ENCODE results near the gene C1QL4. TPM values are rescaled to one million over a fixed set of nuclear protein-coding genes. Genes with fewer than 3 reads are reported as not detected.

C1QL4 gene
- total RNA-seq, 1 experiment from 2014 or later, result 0.41 TPM

DNA sequence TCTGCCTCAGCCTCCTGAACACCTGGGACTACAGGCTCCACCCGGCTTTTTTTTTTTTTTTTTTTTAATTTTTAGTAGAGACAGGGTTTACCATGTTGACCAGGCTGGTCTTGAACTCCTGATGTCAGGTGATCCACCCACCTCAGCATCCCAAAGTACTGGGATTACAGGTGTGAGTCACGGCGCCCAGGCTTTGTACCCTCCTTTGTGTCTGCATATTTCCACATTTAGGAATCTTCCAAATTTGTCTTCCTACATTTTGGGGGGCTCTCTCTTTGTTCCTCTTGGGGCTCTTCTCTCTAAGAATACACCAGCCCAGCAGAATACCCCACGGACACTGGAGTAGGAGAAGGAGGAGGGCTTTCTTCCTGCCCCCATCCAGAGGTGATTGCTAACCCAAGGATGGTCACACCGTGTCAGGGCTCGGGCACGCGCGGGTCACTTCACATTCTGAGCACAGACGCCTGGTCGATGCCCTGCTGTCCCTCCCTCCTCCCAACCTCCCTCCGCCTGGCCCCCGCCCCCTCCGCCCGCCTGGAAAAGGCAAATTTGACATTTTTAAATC is 7.6 kb upstream of the C1QL4 start:
- CTCF ChIA-PET, result no interaction called here
- TF ChIP-seq, protein P1, sequence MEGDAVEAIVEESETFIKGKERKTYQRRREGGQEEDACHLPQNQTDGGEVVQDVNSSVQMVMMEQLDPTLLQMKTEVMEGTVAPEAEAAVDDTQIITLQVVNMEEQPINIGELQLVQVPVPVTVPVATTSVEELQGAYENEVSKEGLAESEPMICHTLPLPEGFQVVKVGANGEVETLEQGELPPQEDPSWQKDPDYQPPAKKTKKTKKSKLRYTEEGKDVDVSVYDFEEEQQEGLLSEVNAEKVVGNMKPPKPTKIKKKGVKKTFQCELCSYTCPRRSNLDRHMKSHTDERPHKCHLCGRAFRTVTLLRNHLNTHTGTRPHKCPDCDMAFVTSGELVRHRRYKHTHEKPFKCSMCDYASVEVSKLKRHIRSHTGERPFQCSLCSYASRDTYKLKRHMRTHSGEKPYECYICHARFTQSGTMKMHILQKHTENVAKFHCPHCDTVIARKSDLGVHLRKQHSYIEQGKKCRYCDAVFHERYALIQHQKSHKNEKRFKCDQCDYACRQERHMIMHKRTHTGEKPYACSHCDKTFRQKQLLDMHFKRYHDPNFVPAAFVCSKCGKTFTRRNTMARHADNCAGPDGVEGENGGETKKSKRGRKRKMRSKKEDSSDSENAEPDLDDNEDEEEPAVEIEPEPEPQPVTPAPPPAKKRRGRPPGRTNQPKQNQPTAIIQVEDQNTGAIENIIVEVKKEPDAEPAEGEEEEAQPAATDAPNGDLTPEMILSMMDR (conservative IDR thresholded peaks at IDR 0.05; ENCODE audit: low read depth, low read length), result no peak
- no peak for TF ChIP-seq EZH2 (IDR thresholded peaks at IDR 0.05; ENCODE audit: borderline replicate concordance, low read depth, low read length, poor library complexity, severe bottlenecking)
- H3K4me1 ChIP-seq (ENCODE audit: insufficient read depth, low read length, poor library complexity, severe bottlenecking), result peaks cover 39% of the 10 kb centered on the region
- POLR2A ChIA-PET (ENCODE audit: low non-redundant PET), result no interaction called here
- peak overlapping the region; percentile 51 for H3K4me3 ChIP-seq (ENCODE audit: low read depth, low read length, poor library complexity, severe bottlenecking)
- no peak for DNase-seq (ENCODE audit: low spot score)
- intact Hi-C loops (cut with micrococcal nuclease; ENCODE audit: unreplicated experiment), result no loop called here
- no TSS peak for BruUV-seq (replicated peaks)
- H3K36me3 ChIP-seq (ENCODE audit: insufficient read depth, low read length, poor library complexity, severe bottlenecking), result no peaks in the 10 kb centered on the region
- no peaks in the 10 kb centered on the region for H3K9me3 ChIP-seq (ENCODE audit: low read depth, low read length, poor library complexity, severe bottlenecking)
- no peak overlapping the region for H3K27ac ChIP-seq (ENCODE audit: low read depth, low read length, poor library complexity, severe bottlenecking)
- peaks cover 14% of the 10 kb centered on the region for H3K27me3 ChIP-seq (replicated peaks; ENCODE audit: insufficient read depth, low read depth, low read length, poor library complexity)

DNA sequence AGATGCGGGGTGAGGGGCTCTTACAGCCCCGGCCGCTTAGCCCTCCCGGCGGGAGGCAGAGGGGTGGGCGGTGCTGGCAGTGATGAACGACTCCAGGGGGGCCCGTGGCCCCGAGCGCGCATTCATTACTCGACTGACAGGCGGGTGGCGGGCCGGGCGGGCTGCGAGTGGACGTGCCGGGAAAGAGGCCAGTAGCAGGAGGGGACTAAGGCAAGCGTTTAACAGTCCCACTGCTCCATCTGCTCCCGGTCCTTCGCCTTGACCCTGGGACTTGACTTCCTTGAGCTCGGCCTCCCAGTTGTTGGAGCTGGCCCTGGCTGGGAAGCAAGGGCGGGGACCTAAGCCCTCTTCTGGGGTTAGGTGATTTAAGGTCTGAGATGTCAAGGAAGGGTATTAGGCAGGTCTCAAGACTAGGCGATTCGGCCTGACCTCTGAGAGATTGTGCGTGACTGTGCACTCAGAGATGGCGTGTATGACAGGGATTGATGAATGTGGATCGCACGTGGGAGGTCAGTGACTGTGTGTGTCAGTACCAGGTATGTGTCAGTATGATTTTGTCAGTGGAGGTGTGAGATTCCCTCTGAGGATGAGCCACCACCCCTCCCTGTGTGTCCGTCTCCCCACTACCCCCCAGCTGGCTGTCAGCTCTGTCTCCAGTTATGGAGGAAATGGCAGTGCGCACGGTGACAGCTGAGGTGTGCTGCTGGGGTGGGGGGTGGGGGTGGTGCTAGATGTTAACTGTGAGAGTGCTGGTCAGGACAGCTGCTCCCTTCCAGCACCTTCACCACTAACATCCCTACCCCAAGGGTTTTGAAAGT is 6.1 kb upstream of the C1QL4 start:
- Histone ChIP-seq H3K4me1 (ENCODE audit: insufficient read depth, low read length, poor library complexity, severe bottlenecking) (peaks cover 40% of the 10 kb centered on the region), H3K27me3 (replicated peaks; ENCODE audit: insufficient read depth, low read depth, low read length, poor library complexity) (peaks cover 14% of the 10 kb centered on the region), H3K4me3 (ENCODE audit: low read depth, low read length, poor library complexity, severe bottlenecking) (peak overlapping the region; percentile 44), H3K27ac (ENCODE audit: low read depth, low read length, poor library complexity, severe bottlenecking) (no peak overlapping the region), H3K36me3 (ENCODE audit: insufficient read depth, low read length, poor library complexity, severe bottlenecking) (no peaks in the 10 kb centered on the region), H3K9me3 (ENCODE audit: low read depth, low read length, poor library complexity, severe bottlenecking) (no peaks in the 10 kb centered on the region)
- ChIA-PET CTCF (interaction anchor here (1.2 to 1.8 kb wide), 2 partner anchors 17 to 54 kb away, joined by 3 to 15 read pairs; no protein-coding TSS in a partner anchor), POLR2A (ENCODE audit: low non-redundant PET) (no interaction called here)
- TF ChIP-seq, protein P1 (conservative IDR thresholded peaks at IDR 0.05; ENCODE audit: low read depth, low read length), result no peak
- no peak for TF ChIP-seq EZH2 (IDR thresholded peaks at IDR 0.05; ENCODE audit: borderline replicate concordance, low read depth, low read length, poor library complexity, severe bottlenecking)
- BruUV-seq (replicated peaks), result no TSS peak
- DNase-seq (ENCODE audit: low spot score), result no peak
- intact Hi-C loops (cut with micrococcal nuclease; ENCODE audit: unreplicated experiment), result no loop called here

DNA sequence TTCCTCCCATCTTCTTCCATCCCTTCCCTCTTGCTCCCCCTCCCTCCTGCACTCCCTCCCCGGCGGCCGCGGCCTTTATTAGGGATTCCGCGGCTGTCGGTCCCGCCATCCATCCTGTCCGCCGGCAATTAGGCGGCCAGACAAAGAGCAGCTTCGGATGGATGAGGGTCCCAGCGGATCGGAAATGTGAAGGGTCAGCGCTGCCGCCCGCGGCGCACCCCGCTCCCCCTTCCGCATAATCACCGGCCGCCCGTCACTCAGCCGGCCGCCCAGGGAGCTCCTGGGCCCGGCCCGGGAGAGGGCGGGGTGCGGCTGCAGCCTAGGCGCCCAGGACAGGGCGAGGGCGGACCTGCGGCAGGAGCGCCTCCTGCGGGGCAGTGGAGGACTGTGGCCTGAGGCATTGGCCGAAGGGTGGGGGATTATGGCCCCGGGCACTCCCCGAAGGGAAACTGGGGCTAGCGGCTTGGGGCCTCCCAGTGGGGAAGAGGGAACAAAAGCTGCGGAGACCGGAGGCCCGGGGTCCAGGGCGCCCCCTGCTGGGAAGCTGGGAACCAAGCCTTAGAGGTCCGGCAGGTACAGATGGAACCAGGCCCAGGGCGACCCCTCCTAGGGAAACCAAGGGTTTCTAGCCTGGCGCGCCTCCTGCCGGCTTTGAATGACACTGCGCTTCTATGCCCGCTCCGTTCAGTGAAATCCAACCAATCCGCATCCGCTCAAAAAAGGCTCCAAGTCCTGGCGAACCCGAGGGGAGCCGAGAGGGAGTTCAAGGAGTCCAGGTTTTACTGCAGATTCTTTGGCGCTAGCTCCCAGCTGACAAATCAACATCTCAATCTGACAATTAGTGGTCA is 5.3 kb upstream of the C1QL4 start:
- Histone ChIP-seq H3K4me3 (ENCODE audit: low read depth, low read length, poor library complexity, severe bottlenecking) (peak overlapping the region; percentile 44), H3K4me1 (ENCODE audit: insufficient read depth, low read length, poor library complexity, severe bottlenecking) (peaks cover 38% of the 10 kb centered on the region), H3K9me3 (ENCODE audit: low read depth, low read length, poor library complexity, severe bottlenecking) (no peaks in the 10 kb centered on the region), H3K36me3 (ENCODE audit: insufficient read depth, low read length, poor library complexity, severe bottlenecking) (no peaks in the 10 kb centered on the region), H3K27ac (ENCODE audit: low read depth, low read length, poor library complexity, severe bottlenecking) (no peak overlapping the region), H3K27me3 (replicated peaks; ENCODE audit: insufficient read depth, low read depth, low read length, poor library complexity) (peaks cover 14% of the 10 kb centered on the region)
- intact Hi-C loops (cut with micrococcal nuclease; ENCODE audit: unreplicated experiment), result no loop called here
- POLR2A ChIA-PET (ENCODE audit: low non-redundant PET), result no interaction called here
- CTCF ChIA-PET, result interaction anchor here (0.8 to 1.8 kb wide), 3 partner anchors 16 to 53 kb away, joined by 3 to 15 read pairs (median 5); partner anchors contain the start of gene TROAP
- DNase-seq (ENCODE audit: low spot score), result peak; percentile 94
- no TSS peak for BruUV-seq (replicated peaks)
- TF ChIP-seq EZH2 (IDR thresholded peaks at IDR 0.05; ENCODE audit: borderline replicate concordance, low read depth, low read length, poor library complexity, severe bottlenecking), result no peak
- TF ChIP-seq, protein P1 (conservative IDR thresholded peaks at IDR 0.05; ENCODE audit: low read depth, low read length), result peak; percentile 95

Measured in A673 (cell line).